MCF 10A (cell line): Measurements from ENCODE around the gene CADM3. TPM values are rescaled to one million over a fixed set of nuclear protein-coding genes. Genes with fewer than 3 reads are reported as not detected.
A peak's percentile ranks its signal among the peaks of the same experiment; 100 is the strongest.

Experiments
- BruUV-seq: library from RNA; stranded (reverse); fragments of 400-500 nt; replicated peaks from 2 replicates; lab custom pipeline; 2021; lab: Mats Ljungman, UMichigan
- CTCF ChIA-PET: fragments of 300-600 bp; sonication (Branson Sonifier 250); formaldehyde crosslinking; extraction: SDS; loops from one replicate; lab custom pipeline; 2021; ENCODE audit warnings: antibody characterized with exemption, inconsistent platforms; lab: Yijun Ruan, JAX
- POLR2A ChIA-PET: fragments of 300-600, 350-650 bp; sonication (Branson Sonifier 250); formaldehyde crosslinking; extraction: SDS; loops from one replicate; lab custom pipeline; 2020; ENCODE audit warnings: antibody characterized with exemption, inconsistent platforms; lab: Yijun Ruan, JAX
- DNase-seq: peaks from one replicate; pipeline ENCODE4 v3.0.0-alpha.2; 2018; ENCODE audit not compliant: unreplicated experiment
- H3K27ac Mint-ChIP-seq: one replicate; pipeline ENCODE4 v1.8.0; 2022; ENCODE audit warnings: mild to moderate bottlenecking, low read depth, mixed read lengths; ENCODE audit not compliant: unreplicated experiment
- H3K27me3 Mint-ChIP-seq: one replicate; pipeline ENCODE4 v1.8.0; 2022; ENCODE audit warnings: mixed read lengths; ENCODE audit not compliant: insufficient read depth, unreplicated experiment
- H3K36me3 Mint-ChIP-seq: one replicate; pipeline ENCODE4 v1.8.0; 2022; ENCODE audit warnings: mild to moderate bottlenecking, moderate library complexity, mixed read lengths; ENCODE audit not compliant: insufficient read depth, unreplicated experiment
- H3K4me1 Mint-ChIP-seq: one replicate; pipeline ENCODE4 v1.8.0; 2022; ENCODE audit warnings: mixed read lengths; ENCODE audit not compliant: insufficient read depth, unreplicated experiment
- H3K4me3 Mint-ChIP-seq: one replicate; pipeline ENCODE4 v1.8.0; 2022; ENCODE audit warnings: mild to moderate bottlenecking, moderate library complexity, mixed read lengths; ENCODE audit not compliant: unreplicated experiment
- H3K9me3 Mint-ChIP-seq: one replicate; pipeline ENCODE4 v1.8.0; 2022; ENCODE audit warnings: mixed read lengths; ENCODE audit not compliant: unreplicated experiment
- intact Hi-C: fragments of 100-400 bp; cut with micrococcal nuclease; formaldehyde crosslinking; loops from 2 replicates; pipeline ENCODE4 v1.14.1; 2022
- total RNA-seq: library from RNA; stranded (reverse); gene quantifications from 2 replicates; pipeline ENCODE4 v1.2.3, GENCODE V29; 2022
- TF ChIP-seq, protein P1 (sequence below): fragments of 200-600 bp; IDR thresholded peaks from one replicate; pipeline ENCODE4 v1.8.0; 2022; ENCODE audit warnings: antibody characterized with exemption, mild to moderate bottlenecking; ENCODE audit not compliant: unreplicated experiment

Gene CADM3
- total RNA-seq, 1 experiment from 2014 or later, result 222 TPM

DNA sequence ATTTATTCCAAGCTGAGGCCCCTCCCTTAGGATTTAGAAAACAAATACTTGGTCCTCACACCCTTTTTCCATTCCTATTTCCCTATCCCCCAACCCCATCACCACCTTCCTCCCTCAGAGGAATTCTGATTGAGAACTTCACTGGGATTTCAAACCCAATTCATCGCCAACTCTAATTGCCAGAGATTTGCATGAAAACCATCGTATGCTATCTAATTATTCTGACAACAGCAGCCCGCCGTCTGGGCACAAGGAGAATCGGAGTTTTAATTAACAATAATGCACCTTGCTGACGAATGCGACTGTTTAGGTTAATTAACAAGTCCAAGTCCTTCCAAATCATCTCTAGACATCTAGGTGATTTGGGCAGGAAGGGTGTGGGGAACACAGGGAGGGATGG, 37.6 kb downstream of the CADM3 start:
- BruUV-seq, result no TSS peak
- TF ChIP-seq, protein P1, sequence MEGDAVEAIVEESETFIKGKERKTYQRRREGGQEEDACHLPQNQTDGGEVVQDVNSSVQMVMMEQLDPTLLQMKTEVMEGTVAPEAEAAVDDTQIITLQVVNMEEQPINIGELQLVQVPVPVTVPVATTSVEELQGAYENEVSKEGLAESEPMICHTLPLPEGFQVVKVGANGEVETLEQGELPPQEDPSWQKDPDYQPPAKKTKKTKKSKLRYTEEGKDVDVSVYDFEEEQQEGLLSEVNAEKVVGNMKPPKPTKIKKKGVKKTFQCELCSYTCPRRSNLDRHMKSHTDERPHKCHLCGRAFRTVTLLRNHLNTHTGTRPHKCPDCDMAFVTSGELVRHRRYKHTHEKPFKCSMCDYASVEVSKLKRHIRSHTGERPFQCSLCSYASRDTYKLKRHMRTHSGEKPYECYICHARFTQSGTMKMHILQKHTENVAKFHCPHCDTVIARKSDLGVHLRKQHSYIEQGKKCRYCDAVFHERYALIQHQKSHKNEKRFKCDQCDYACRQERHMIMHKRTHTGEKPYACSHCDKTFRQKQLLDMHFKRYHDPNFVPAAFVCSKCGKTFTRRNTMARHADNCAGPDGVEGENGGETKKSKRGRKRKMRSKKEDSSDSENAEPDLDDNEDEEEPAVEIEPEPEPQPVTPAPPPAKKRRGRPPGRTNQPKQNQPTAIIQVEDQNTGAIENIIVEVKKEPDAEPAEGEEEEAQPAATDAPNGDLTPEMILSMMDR, result no peak
- H3K27ac Mint-ChIP-seq, result no peak overlapping the region
- DNase-seq, result no peak
- intact Hi-C loops, result no loop called here
- H3K9me3 Mint-ChIP-seq, result no peaks in the 10 kb centered on the region
- ChIA-PET CTCF (interaction anchor here (0.5 to 17.2 kb wide), 11 partner anchors 6 to 798 kb away, joined by 3 to 385 read pairs (median 9); partner anchors contain the start of gene ACKR1), POLR2A (interaction anchor here (1.2 kb wide), 1 partner anchor 11 kb away, joined by 3 read pairs; no protein-coding TSS in a partner anchor)
- H3K4me1 Mint-ChIP-seq, result peaks cover 74% of the 10 kb centered on the region
- H3K4me3 Mint-ChIP-seq, result no peak overlapping the region
- no peaks in the 10 kb centered on the region for H3K27me3 Mint-ChIP-seq
- H3K36me3 Mint-ChIP-seq, result peaks cover 27% of the 10 kb centered on the region

DNA sequence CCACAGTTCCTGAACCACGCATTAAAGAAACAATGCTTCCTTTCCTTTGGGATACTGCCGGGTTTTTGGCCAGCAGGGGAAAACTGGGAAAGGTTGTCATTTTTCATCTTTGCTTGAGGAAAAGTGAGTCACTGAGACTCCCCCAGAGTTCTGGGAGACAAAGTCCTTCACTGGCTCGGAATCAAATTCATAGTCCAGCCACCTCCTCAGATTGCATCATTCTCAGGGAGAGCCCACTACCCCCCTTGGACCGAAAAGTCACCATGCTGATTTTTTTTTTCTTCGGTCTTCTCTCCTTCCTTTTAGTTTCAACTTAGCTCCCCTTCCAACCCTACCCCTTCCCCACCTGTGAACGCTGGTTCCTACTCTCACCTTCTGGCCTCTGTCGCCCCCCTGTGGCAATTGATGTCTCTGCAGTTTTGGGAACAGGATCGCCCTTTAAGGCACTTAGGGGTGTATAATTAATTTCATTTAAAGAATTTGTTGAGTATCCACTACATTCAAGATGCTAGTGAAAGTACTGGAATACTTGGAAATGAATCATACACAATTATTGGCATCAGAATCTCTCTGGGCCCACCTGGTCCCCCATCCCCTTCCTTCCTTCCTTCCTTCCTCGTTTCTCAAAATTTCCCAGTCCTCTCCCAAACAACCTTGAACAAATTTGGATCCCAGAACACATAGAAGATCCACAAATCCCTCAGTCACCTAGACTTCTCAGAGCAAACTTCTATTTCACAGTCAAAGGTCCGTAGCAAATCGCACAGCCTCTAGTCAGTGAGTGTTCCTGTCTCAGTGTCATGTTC, 40.1 kb downstream of the CADM3 start:
- Mint-ChIP-seq H3K27ac (peak overlapping the region; percentile 63), H3K27me3 (no peaks in the 10 kb centered on the region), H3K4me3 (peak overlapping the region; percentile 2), H3K4me1 (peaks cover 57% of the 10 kb centered on the region), H3K36me3 (peaks cover 14% of the 10 kb centered on the region), H3K9me3 (no peaks in the 10 kb centered on the region)
- no TSS peak for BruUV-seq
- intact Hi-C loops, result loop anchor here (1.0 to 5.0 kb wide), 4 partner anchors 50 to 586 kb away; no protein-coding TSS in a partner anchor
- TF ChIP-seq, protein P1, result peak; percentile 99
- DNase-seq, result peak; percentile 87
- ChIA-PET CTCF (interaction anchor here (0.5 to 17.2 kb wide), 75 partner anchors 8 to 1219 kb away, joined by 3 to 385 read pairs (median 5); partner anchors contain the start of genes ACKR1, CADM3 and SLAMF9), POLR2A (interaction anchor here (0.6 to 3.1 kb wide), 10 partner anchors 11 to 680 kb away, joined by 3 to 13 read pairs (median 6); no protein-coding TSS in a partner anchor)

DNA sequence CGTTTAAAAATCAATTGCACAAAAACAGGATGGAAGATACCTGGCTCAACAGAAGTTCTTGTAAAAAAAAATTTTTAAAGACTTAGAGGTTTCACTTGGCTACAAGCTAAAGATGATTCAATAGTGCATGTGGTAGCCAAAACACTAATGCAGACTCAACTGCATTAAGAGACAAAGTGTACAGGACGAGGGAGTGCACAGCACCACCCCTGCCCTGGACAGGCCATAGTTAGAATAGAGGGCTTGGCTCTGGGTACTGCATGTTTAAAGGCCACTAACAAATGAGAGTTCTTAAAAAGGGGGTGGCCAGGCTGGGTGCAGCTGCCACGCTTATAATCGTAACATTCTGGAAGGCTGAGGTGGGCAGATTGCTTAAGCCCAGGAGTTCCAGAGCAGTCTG, 41.2 kb downstream of the CADM3 start:
- ChIA-PET POLR2A (interaction anchor here (0.7 to 3.1 kb wide), 9 partner anchors 15 to 818 kb away, joined by 3 to 13 read pairs (median 8); no protein-coding TSS in a partner anchor), CTCF (interaction anchor here (0.5 to 17.2 kb wide), 61 partner anchors 9 to 794 kb away, joined by 3 to 385 read pairs (median 6); partner anchors contain the start of gene ACKR1)
- Mint-ChIP-seq H3K27ac (peak overlapping the region; percentile 63), H3K27me3 (no peaks in the 10 kb centered on the region), H3K4me3 (no peak overlapping the region), H3K36me3 (peaks cover 6% of the 10 kb centered on the region), H3K4me1 (peaks cover 47% of the 10 kb centered on the region), H3K9me3 (no peaks in the 10 kb centered on the region)
- TF ChIP-seq, protein P1, result no peak
- no TSS peak for BruUV-seq
- peak; percentile 71 for DNase-seq
- intact Hi-C loops, result loop anchor here (5.0 kb wide), 2 partner anchors 385 to 585 kb away; no protein-coding TSS in a partner anchor
